ENCODE data around the gene LGALS9. TPM values are rescaled to one million over a fixed set of nuclear protein-coding genes. Genes with fewer than 3 reads are reported as not detected.

Gene LGALS9
- total RNA-seq, 2 experiments from 2014 or later: 38.3 to 39.8 TPM

DNA sequence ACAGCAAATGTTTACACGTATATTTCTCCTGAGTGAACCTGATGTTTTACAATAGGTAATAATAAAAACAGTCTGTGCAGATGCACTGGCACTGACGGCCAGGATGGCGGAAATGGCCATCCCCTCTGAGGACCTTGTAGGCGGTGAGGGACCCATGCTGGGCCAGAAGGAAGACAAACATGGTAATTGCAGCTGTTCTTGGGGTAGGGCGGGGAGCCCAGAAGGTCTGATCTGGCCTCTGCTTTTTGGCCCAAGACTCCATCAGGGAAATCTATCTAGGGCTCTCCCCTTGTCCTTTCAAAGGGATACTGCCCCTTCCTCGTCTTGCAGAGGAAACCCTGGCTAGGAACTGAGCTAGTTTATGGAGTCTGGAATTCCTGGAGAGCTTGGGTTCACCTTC, 7.4 kb upstream of the LGALS9 start:
- no peaks in the 10 kb centered on the region for H3K4me1 ChIP-seq (ENCODE audit: insufficient read depth, low read length)
- H3K27ac Mint-ChIP-seq: no peak overlapping the region
- no peak overlapping the region for H3K4me3 Mint-ChIP-seq
- H3K9me3 Mint-ChIP-seq: no peaks in the 10 kb centered on the region
- no peaks in the 10 kb centered on the region for H3K27me3 Mint-ChIP-seq
- peaks cover 29% of the 10 kb centered on the region for H3K36me3 Mint-ChIP-seq (ENCODE audit: low read depth)
- ATAC-seq (ENCODE audit: poor library complexity) (no peak), DNase-seq (no peak)
- H3K4me3 ChIP-seq (ENCODE audit: low read length): no peak overlapping the region
- H3K27ac ChIP-seq (ENCODE audit: low read depth in 1 of 2, low read length in 2 of 2): no peak overlapping the region
- peaks cover 24% of the 10 kb centered on the region for H3K36me3 ChIP-seq (ENCODE audit: insufficient read depth, low read length)
- no peaks in the 10 kb centered on the region for H3K4me1 Mint-ChIP-seq (ENCODE audit: low read depth)
- CTCF ChIA-PET: no interaction called here
- POLR2A ChIA-PET: no interaction called here
- H3K9me3 ChIP-seq (ENCODE audit: control insufficient read depth in 1 of 2, insufficient read depth in 1 of 2, low read length in 2 of 2): no peaks in the 10 kb centered on the region
- intact Hi-C loops (cut with DNase I, micrococcal nuclease): no loop called here
- TF ChIP-seq, protein P1, sequence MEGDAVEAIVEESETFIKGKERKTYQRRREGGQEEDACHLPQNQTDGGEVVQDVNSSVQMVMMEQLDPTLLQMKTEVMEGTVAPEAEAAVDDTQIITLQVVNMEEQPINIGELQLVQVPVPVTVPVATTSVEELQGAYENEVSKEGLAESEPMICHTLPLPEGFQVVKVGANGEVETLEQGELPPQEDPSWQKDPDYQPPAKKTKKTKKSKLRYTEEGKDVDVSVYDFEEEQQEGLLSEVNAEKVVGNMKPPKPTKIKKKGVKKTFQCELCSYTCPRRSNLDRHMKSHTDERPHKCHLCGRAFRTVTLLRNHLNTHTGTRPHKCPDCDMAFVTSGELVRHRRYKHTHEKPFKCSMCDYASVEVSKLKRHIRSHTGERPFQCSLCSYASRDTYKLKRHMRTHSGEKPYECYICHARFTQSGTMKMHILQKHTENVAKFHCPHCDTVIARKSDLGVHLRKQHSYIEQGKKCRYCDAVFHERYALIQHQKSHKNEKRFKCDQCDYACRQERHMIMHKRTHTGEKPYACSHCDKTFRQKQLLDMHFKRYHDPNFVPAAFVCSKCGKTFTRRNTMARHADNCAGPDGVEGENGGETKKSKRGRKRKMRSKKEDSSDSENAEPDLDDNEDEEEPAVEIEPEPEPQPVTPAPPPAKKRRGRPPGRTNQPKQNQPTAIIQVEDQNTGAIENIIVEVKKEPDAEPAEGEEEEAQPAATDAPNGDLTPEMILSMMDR (IDR thresholded peaks at IDR 0.05): no peak
- no peaks in the 10 kb centered on the region for H3K27me3 ChIP-seq (ENCODE audit: control insufficient read depth in 1 of 2, insufficient read depth in 2 of 2, low read length in 2 of 2)

DNA sequence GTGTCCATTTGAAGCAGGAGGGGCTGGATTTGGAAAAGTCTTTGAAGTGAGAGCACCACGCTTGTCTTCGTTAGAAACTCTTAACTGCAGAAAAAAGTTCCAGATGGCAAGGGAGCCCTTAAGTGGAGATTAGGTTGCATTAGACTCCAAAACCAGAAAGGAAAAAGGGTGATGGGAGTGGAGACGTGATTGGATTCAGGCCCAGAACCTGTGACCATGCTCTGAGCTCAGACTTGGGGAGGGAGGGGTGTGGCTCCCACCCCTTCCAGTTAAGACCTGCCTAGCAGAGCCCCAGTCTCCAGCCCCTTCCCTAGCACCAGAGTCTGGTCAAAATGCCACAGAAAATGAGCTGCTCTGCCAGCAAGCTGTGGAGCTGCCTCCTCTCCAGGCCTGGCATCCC, 6.4 kb upstream of the LGALS9 start:
- TF ChIP-seq, protein P1 (IDR thresholded peaks at IDR 0.05): no peak
- H3K27ac Mint-ChIP-seq: no peak overlapping the region
- Histone ChIP-seq H3K4me1 (ENCODE audit: insufficient read depth, low read length) (no peaks in the 10 kb centered on the region), H3K9me3 (ENCODE audit: control insufficient read depth in 1 of 2, insufficient read depth in 1 of 2, low read length in 2 of 2) (no peaks in the 10 kb centered on the region), H3K27ac (ENCODE audit: low read depth in 1 of 2, low read length in 2 of 2) (no peak overlapping the region), H3K4me3 (ENCODE audit: low read length) (no peak overlapping the region), H3K27me3 (ENCODE audit: control insufficient read depth in 1 of 2, insufficient read depth in 2 of 2, low read length in 2 of 2) (no peaks in the 10 kb centered on the region), H3K36me3 (ENCODE audit: insufficient read depth, low read length) (peaks cover 23% of the 10 kb centered on the region)
- ChIA-PET CTCF (no interaction called here), POLR2A (no interaction called here)
- intact Hi-C loops (cut with DNase I, micrococcal nuclease): no loop called here
- no peaks in the 10 kb centered on the region for H3K4me1 Mint-ChIP-seq (ENCODE audit: low read depth)
- no peak for ATAC-seq (ENCODE audit: poor library complexity)
- no peaks in the 10 kb centered on the region for H3K9me3 Mint-ChIP-seq
- DNase-seq: no peak
- no peaks in the 10 kb centered on the region for H3K27me3 Mint-ChIP-seq
- no peak overlapping the region for H3K4me3 Mint-ChIP-seq
- H3K36me3 Mint-ChIP-seq (ENCODE audit: low read depth): peaks cover 24% of the 10 kb centered on the region

DNA sequence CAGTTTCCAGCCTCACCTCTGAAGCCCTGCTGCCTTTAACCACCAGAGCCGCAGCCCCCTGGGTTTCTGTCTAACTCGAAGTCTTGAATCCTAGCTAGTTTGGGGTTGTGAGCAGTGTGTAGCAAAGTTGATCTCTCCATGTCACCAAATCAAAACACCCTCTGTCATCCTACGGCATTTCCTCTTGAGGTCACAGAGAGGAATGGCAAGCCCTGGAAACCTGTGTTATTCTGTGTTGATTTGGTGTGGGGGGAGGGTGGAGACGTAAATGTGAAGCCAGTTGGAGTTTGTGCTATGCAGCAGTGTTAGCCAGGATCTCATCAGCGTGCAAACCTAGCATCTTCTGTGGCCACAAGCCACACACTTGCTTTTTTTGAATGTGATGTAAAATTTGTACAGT, 5.1 kb upstream of the LGALS9 start:
- no peaks in the 10 kb centered on the region for H3K9me3 Mint-ChIP-seq
- no peak overlapping the region for H3K4me3 Mint-ChIP-seq
- ATAC-seq (ENCODE audit: poor library complexity) (no peak), DNase-seq (no peak)
- Histone ChIP-seq H3K4me3 (ENCODE audit: low read length) (no peak overlapping the region), H3K36me3 (ENCODE audit: insufficient read depth, low read length) (peaks cover 18% of the 10 kb centered on the region), H3K27me3 (ENCODE audit: control insufficient read depth in 1 of 2, insufficient read depth in 2 of 2, low read length in 2 of 2) (no peaks in the 10 kb centered on the region), H3K27ac (ENCODE audit: low read depth in 1 of 2, low read length in 2 of 2) (no peak overlapping the region), H3K9me3 (ENCODE audit: control insufficient read depth in 1 of 2, insufficient read depth in 1 of 2, low read length in 2 of 2) (no peaks in the 10 kb centered on the region), H3K4me1 (ENCODE audit: insufficient read depth, low read length) (peaks cover 10% of the 10 kb centered on the region)
- peaks cover 15% of the 10 kb centered on the region for H3K36me3 Mint-ChIP-seq (ENCODE audit: low read depth)
- no peak overlapping the region for H3K27ac Mint-ChIP-seq
- ChIA-PET POLR2A (no interaction called here), CTCF (no interaction called here)
- H3K27me3 Mint-ChIP-seq: no peaks in the 10 kb centered on the region
- intact Hi-C loops (cut with DNase I, micrococcal nuclease): no loop called here
- H3K4me1 Mint-ChIP-seq (ENCODE audit: low read depth): peaks cover 11% of the 10 kb centered on the region
- TF ChIP-seq, protein P1 (IDR thresholded peaks at IDR 0.05): no peak

Data from CD4-positive, alpha-beta T cell (primary cell).